Astrocyte of the spinal cord (primary cell): ENCODE data around the gene CCDC88B.

Experiments used
- DNase-seq: peaks from one replicate; pipeline ENCODE4 v3.0.0; 2011; ENCODE audit warnings: low read depth, low spot score
- H3K4me3 ChIP-seq: 2 replicates; pipeline ENCODE4 v1.5.1; 2011; ENCODE audit warnings: low read depth, mild to moderate bottlenecking, low read length, moderate library complexity
- CTCF ChIP-seq: IDR thresholded peaks from 2 replicates; pipeline ENCODE4 v1.5.1; 2012; ENCODE audit warnings: low read depth, mild to moderate bottlenecking, low read length, inconsistent platforms
- in situ Hi-C: cut with HindIII; loops from 2 replicates; pipeline ENCODE4 v1.10.0; 2017; ENCODE audit warnings: low sequenced_read_pairs

Gene CCDC88B

GRCh38 chr11:64358907-64359711, 19.1 kb downstream of the CCDC88B start, which contains the start of gene RPS6KA4:
RPS6KA4 (plus strand) TSS chr11:64359162; CDS start chr11:64359236, 74 bp downstream.
- TF ChIP-seq CTCF = no peak
- in situ Hi-C loops = no loop called here
- peak; percentile 58 for DNase-seq
- peak within 1 kb of the TSS; percentile 56 for H3K4me3 ChIP-seq

GRCh38 chr11:64359712-64360445, 19.9 kb downstream of the CCDC88B start:
- DNase-seq = no peak
- no peak for TF ChIP-seq CTCF

GRCh38 chr11:64360448-64360921, 20.5 kb downstream of the CCDC88B start:
- no peak for DNase-seq
- in situ Hi-C loops = no loop called here

More at GRCh38 chr11:64359712-64360445, 19.9 kb downstream of the CCDC88B start:
- in situ Hi-C loops = no loop called here
- H3K4me3 ChIP-seq = peak overlapping the region; percentile 56

GRCh38 chr11:64361659-64362058, 21.7 kb downstream of the CCDC88B start:
- no peak overlapping the region for H3K4me3 ChIP-seq
- no peak for TF ChIP-seq CTCF
- no peak for DNase-seq
- in situ Hi-C loops = no loop called here

More at GRCh38 chr11:64360448-64360921, 20.5 kb downstream of the CCDC88B start:
- H3K4me3 ChIP-seq = no peak overlapping the region
- no peak for TF ChIP-seq CTCF

GRCh38 chr11:64362339-64362738, 22.3 kb downstream of the CCDC88B start:
- in situ Hi-C loops = no loop called here
- TF ChIP-seq CTCF = no peak
- DNase-seq = no peak
- H3K4me3 ChIP-seq = no peak overlapping the region

GRCh38 chr11:64364435-64364834, 24.4 kb downstream of the CCDC88B start:
- H3K4me3 ChIP-seq = no peak overlapping the region
- in situ Hi-C loops = no loop called here
- no peak for TF ChIP-seq CTCF
- no peak for DNase-seq
